NCI-H774 (cell line): ENCODE data around the gene BFSP2.
"Not testable (repeated sequence)": the region's sequence is repeated elsewhere in the genome, so short reads cannot be mapped to it uniquely, and the experiment has no call there.

Source experiments
- DNase-seq: peaks from one replicate; lab custom pipeline; 2025; lab: John Stamatoyannopoulos, UW

The BFSP2 gene

GRCh38 chr3:133479895-133480669, 80.2 kb downstream of the BFSP2 start:
- DNase-seq: no peak

GRCh38 chr3:133482474-133482873, 82.6 kb downstream of the BFSP2 start:
- not testable (repeated sequence) for DNase-seq

- DNase-seq: no peak
These were observed 86.8 kb downstream of the BFSP2 start for GRCh38 chr3:133486658-133487057.

GRCh38 chr3:133487204-133487603, 87.3 kb downstream of the BFSP2 start:
- no peak for DNase-seq

GRCh38 chr3:133487920-133488540, 88.2 kb downstream of the BFSP2 start:
- no peak for DNase-seq

- no peak for DNase-seq
These were observed 89.0 kb downstream of the BFSP2 start for GRCh38 chr3:133488785-133489367.

DNA sequence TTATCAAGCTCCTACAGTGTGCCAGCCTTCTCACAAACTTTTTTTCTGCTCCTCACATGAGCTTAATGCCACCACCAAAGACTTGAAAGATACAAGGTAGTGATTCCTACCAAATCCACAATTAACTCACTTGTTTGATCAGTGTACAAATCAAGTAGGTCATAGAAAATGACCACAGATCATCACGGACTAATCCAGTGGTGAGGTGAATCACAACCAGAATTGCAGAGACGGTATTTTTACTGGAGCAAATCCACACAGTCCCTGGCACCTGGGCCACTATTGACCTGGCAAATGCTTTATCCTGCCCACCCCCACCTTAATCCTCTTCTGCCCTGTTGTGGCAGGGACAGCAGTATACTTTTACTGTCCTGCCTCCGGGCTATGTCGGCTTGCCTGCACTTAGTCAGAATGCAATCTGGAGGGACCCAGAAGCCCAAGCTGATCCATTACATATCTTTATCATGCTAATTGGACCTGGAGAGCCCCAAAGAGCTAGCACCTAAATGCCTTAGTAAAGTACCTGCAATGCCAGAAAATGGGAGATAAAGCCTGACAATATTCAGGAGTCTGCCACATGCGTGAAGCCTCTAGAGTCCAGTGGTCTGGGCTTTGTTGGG, 89.7 kb downstream of the BFSP2 start:
- no peak for DNase-seq

GRCh38 chr3:133490468-133491351, 90.9 kb downstream of the BFSP2 start:
- DNase-seq: no peak

DNA sequence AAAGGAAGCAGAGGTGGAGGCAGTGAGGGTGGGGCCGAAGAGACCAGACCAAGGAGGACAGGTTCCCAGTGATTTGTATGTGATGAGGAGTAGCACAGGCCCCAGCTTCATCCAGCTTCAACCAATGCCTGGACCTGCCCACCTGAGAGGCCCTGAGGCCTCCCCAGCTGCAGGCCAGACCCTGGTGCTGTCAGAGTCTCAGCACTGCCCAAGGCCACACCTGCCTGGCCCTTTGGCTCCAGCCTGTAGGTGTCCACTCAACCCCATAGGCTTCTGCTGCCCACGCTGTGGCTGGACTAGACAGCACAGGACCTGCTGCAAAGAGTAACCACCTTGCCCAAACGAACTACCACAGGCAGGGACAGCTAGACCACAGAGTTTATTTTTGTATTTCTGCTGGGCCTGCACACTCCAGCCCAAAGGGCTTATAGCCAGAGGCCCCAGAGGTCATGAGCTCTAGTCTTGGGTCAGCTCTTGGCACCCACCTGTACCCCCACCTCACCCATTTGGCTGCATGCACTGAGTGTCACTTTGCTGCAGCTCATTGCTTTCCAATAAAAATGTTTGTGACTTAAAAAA, 91.7 kb downstream of the BFSP2 start:
- DNase-seq: no peak

- no peak for DNase-seq
These were observed 92.4 kb downstream of the BFSP2 start for GRCh38 chr3:133492159-133492741.

DNA sequence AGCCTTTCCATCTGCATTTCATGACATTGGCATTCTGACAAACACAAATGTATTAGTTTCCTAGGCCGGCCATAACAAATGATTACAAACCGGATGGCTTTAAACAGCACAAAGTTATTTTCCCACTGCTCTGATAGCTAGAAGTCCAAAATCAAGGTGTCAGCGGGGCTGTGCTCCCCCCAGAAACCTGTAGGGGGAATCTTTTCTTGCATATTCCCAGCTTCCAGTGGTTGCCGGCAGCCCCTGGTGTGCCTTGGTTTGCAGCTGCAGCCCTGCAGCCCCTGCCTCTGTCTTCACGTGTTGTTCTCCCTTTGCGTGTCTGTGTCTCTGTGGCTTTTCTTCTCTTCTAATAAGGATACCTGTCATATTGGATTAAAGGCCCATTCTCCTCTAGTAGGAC, 94.6 kb downstream of the BFSP2 start:
- no peak for DNase-seq

- not testable (repeated sequence) for DNase-seq
These were observed 102.7 kb downstream of the BFSP2 start for GRCh38 chr3:133502542-133502941.

DNA sequence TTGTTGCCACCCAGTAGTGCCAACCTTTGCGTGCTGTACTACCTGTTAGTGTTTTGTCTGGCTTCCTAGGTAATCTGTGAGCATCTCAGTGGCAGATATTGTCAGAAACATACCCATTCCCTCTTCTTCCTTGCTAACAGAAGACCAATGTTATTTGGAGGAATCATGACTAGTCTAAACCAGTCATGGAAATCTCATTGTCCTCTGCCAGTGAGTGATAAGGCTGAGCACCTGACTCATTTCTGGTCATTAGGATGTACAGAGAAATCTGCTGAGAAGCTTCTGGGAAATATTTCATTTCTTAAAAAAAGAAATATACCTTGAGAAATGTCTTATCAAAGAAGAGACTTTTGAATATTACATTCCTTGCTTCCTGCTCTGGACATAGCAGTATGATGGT, 103.6 kb downstream of the BFSP2 start:
- no peak for DNase-seq

DNA sequence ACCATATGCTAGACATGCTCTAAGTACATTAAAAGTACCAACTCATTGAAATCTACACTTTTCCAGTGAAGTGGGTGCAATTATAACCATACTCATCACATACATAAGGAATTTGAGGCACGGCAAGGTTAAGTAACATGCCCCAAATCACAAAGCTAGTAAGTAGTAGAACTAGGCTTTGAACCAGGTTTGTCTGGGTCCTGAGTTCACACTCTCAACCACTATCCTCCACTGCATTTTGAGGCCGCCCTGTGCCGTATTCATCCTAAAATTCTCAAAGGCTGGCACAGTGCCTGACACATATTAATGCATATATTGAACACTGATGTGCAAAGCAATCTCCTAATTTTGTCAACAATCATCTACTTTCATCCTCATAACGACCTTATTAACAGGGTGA, 104.9 kb downstream of the BFSP2 start:
- DNase-seq: no peak

- no peak for DNase-seq
These were observed 106.0 kb downstream of the BFSP2 start for GRCh38 chr3:133505813-133506212.

- DNase-seq: no peak
These were observed 106.5 kb downstream of the BFSP2 start for GRCh38 chr3:133506215-133506901.

- no peak for DNase-seq
These were observed 109.6 kb downstream of the BFSP2 start for GRCh38 chr3:133509488-133509887.

GRCh38 chr3:133512416-133513089, 112.7 kb downstream of the BFSP2 start:
- no peak for DNase-seq

- DNase-seq: no peak
These were observed 114.6 kb downstream of the BFSP2 start for GRCh38 chr3:133514418-133514817.

DNA sequence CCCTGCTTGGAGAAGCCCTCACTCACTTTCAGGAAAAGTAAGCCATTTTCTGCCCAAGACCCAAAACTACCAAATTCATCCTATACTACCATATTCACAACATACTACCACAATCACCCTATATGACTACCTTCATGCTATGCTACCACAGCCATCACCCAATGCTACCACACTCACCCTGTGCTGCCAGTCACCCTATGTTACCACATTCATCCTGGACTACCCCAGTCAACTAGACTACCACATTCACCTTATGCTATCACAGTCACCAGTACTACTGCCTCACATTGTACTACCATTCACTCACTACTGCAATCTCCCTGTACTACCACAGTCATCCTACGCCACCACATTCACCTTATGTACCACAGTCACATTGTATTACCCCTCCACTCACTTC, 115.3 kb downstream of the BFSP2 start:
- no peak for DNase-seq
